Brain microvascular endothelial cell (primary cell): Measurements from ENCODE around the gene PRMT1.

ENCODE experiments used
- DNase-seq: peaks from one replicate; pipeline ENCODE4 v3.0.0-alpha.2; 2020
- H3K27ac ChIP-seq: fragments of 250-450 bp; sonication (Bioruptor Pico); 2 replicates; pipeline ENCODE4 v1.5.1; 2020; ENCODE audit warnings: mild to moderate bottlenecking, moderate library complexity
- H3K27me3 ChIP-seq: fragments of 250-450 bp; sonication (Bioruptor Pico); replicated peaks from 2 replicates; pipeline ENCODE4 v1.5.1; 2020; ENCODE audit warnings: mild to moderate bottlenecking
- H3K36me3 ChIP-seq: fragments of 250-450 bp; sonication (Bioruptor Pico); replicated peaks from 2 replicates; pipeline ENCODE4 v1.5.1; 2020; ENCODE audit warnings: mild to moderate bottlenecking
- H3K4me3 ChIP-seq: 2 replicates; pipeline ENCODE4 v1.5.1; 2011; ENCODE audit warnings: low read depth, mild to moderate bottlenecking, control low read depth, low read length, moderate library complexity
- CTCF ChIP-seq: IDR thresholded peaks from 2 replicates; pipeline ENCODE4 v1.5.1; 2011; ENCODE audit warnings: low read depth, mild to moderate bottlenecking, moderate library complexity, low read length, control low read depth, inconsistent platforms; ENCODE audit errors: missing control alignments
- in situ Hi-C: cut with HindIII; loops from 2 replicates; pipeline ENCODE4 v1.10.0; 2017; ENCODE audit warnings: low sequenced_read_pairs, low pct_ligation_motif_present

PRMT1 gene

GRCh38 chr19:49730166-49730565 is 53.1 kb downstream of the PRMT1 start:
- Histone ChIP-seq H3K36me3 (no peaks in the 10 kb centered on the region), H3K4me3 (no peak overlapping the region), H3K27ac (no peak overlapping the region), H3K27me3 (no peaks in the 10 kb centered on the region)
- DNase-seq = no peak
- TF ChIP-seq CTCF = no peak
- in situ Hi-C loops = no loop called here
